ENCODE data around the gene TMEM184A. TPM values are rescaled to one million over a fixed set of nuclear protein-coding genes. Genes with fewer than 3 reads are reported as not detected.

The TMEM184A gene
- polyA plus RNA-seq, 12 donors = 0.32 to 8.0 (median 1.5) TPM; not detected in 1

GRCh38 chr7:1552200-1552599, 3.8 kb downstream of the TMEM184A start:
- DNase-seq = no peak

- DNase-seq = no peak
Measured at GRCh38 chr7:1550846-1551155, 5.2 kb downstream of the TMEM184A start.

GRCh38 chr7:1550005-1550845, 5.8 kb downstream of the TMEM184A start:
- no peak for DNase-seq

GRCh38 chr7:1549357-1550004, 6.5 kb downstream of the TMEM184A start:
- DNase-seq = no peak

- DNase-seq = no peak
Measured at GRCh38 chr7:1548944-1549343, 7.1 kb downstream of the TMEM184A start.

- no peak for DNase-seq
Measured at GRCh38 chr7:1548438-1548831, 7.6 kb downstream of the TMEM184A start.

GRCh38 chr7:1547777-1548437, 8.1 kb downstream of the TMEM184A start:
- no peak for DNase-seq

GRCh38 chr7:1546909-1547776, 8.9 kb downstream of the TMEM184A start:
- no peak for DNase-seq

GRCh38 chr7:1546274-1546908, 9.6 kb downstream of the TMEM184A start:
- no peak for DNase-seq

GRCh38 chr7:1545417-1546246, 10.4 kb downstream of the TMEM184A start:
- DNase-seq = no peak

- no peak for DNase-seq
Measured at GRCh38 chr7:1544896-1545416, 11.0 kb downstream of the TMEM184A start.

GRCh38 chr7:1544178-1544895, 11.7 kb downstream of the TMEM184A start:
- DNase-seq = no peak

GRCh38 chr7:1543826-1544177, 12.2 kb downstream of the TMEM184A start:
- DNase-seq = no peak

GRCh38 chr7:1542841-1543747, 12.9 kb downstream of the TMEM184A start:
- DNase-seq = no peak

- no peak for DNase-seq
Measured at GRCh38 chr7:1542329-1542728, 13.7 kb downstream of the TMEM184A start.

GRCh38 chr7:1541431-1542162, 14.4 kb downstream of the TMEM184A start:
- DNase-seq = no peak

GRCh38 chr7:1540776-1541271, 15.2 kb downstream of the TMEM184A start:
- DNase-seq = no peak

Measured in muscle of arm (tissue), 12 donors.